ENCODE results near the gene SFTPB. TPM values are rescaled to one million over a fixed set of nuclear protein-coding genes. Genes with fewer than 3 reads are reported as not detected.
"Not testable (repeated sequence)": the region's sequence is repeated elsewhere in the genome, so short reads cannot be mapped to it uniquely, and the experiment has no call there.

The SFTPB gene
- total RNA-seq, 2 donors from 2014 or later, result 0.29 to 17.3 TPM

- Histone ChIP-seq H3K4me1 (no peaks in the 10 kb centered on the region), H3K4me3 (no peak overlapping the region), H3K27ac (no peak overlapping the region), H3K9me3 (no peaks in the 10 kb centered on the region), H3K36me3 (no peaks in the 10 kb centered on the region), H3K9ac (ENCODE audit: low read depth in 2 of 2, low read length in 2 of 2) (no peak overlapping the region), H3K27me3 (no peaks in the 10 kb centered on the region)
- DNase-seq, result no peak
- intact Hi-C loops (cut with DNase I), result no loop called here
- no peak for TF ChIP-seq CTCF (IDR thresholded peaks at IDR 0.05)
These were observed 8.5 kb downstream of the SFTPB start for GRCh38 chr2:85659324-85659981.

- H3K9ac ChIP-seq (ENCODE audit: low read depth in 2 of 2, low read length in 2 of 2); H3K27ac ChIP-seq; H3K4me3 ChIP-seq; intact Hi-C loops (cut with DNase I); H3K36me3 ChIP-seq; DNase-seq; H3K27me3 ChIP-seq; H3K9me3 ChIP-seq; H3K4me1 ChIP-seq: not testable (repeated sequence)
These were observed 10.6 kb downstream of the SFTPB start for GRCh38 chr2:85657399-85657798.

GRCh38 chr2:85656468-85656867, 11.5 kb downstream of the SFTPB start:
- intact Hi-C loops (cut with DNase I), result no loop called here
- H3K4me1 ChIP-seq, result no peaks in the 10 kb centered on the region
- H3K27me3 ChIP-seq, result no peaks in the 10 kb centered on the region
- no peak overlapping the region for H3K9ac ChIP-seq (ENCODE audit: low read depth in 2 of 2, low read length in 2 of 2)
- no peak for TF ChIP-seq CTCF (IDR thresholded peaks at IDR 0.05)
- no peaks in the 10 kb centered on the region for H3K36me3 ChIP-seq
- no peak for DNase-seq
- H3K4me3 ChIP-seq, result no peak overlapping the region
- no peaks in the 10 kb centered on the region for H3K9me3 ChIP-seq
- H3K27ac ChIP-seq, result no peak overlapping the region

- intact Hi-C loops (cut with DNase I), result no loop called here
- no peak for DNase-seq
- H3K36me3 ChIP-seq, result no peaks in the 10 kb centered on the region
These were observed 12.0 kb downstream of the SFTPB start for GRCh38 chr2:85655961-85656417.

GRCh38 chr2:85653996-85654395, 14.0 kb downstream of the SFTPB start:
- H3K9me3 ChIP-seq, result no peaks in the 10 kb centered on the region
- H3K4me1 ChIP-seq, result no peaks in the 10 kb centered on the region
- no peak overlapping the region for H3K27ac ChIP-seq
- H3K9ac ChIP-seq (ENCODE audit: low read depth in 2 of 2, low read length in 2 of 2), result no peak overlapping the region
- intact Hi-C loops (cut with DNase I), result no loop called here
- H3K36me3 ChIP-seq, result peaks cover 11% of the 10 kb centered on the region
- H3K27me3 ChIP-seq, result no peaks in the 10 kb centered on the region
- TF ChIP-seq CTCF (IDR thresholded peaks at IDR 0.05), result no peak
- no peak for DNase-seq
- no peak overlapping the region for H3K4me3 ChIP-seq

More at GRCh38 chr2:85655961-85656417, 12.0 kb downstream of the SFTPB start:
- no peaks in the 10 kb centered on the region for H3K9me3 ChIP-seq
- H3K9ac ChIP-seq (ENCODE audit: low read depth in 2 of 2, low read length in 2 of 2), result no peak overlapping the region
- H3K27me3 ChIP-seq, result no peaks in the 10 kb centered on the region
- H3K4me3 ChIP-seq, result no peak overlapping the region
- no peak overlapping the region for H3K27ac ChIP-seq
- TF ChIP-seq CTCF (IDR thresholded peaks at IDR 0.05), result no peak
- no peaks in the 10 kb centered on the region for H3K4me1 ChIP-seq

- Histone ChIP-seq H3K9ac (ENCODE audit: low read depth in 2 of 2, low read length in 2 of 2) (no peak overlapping the region), H3K27me3 (no peaks in the 10 kb centered on the region), H3K36me3 (peaks cover 19% of the 10 kb centered on the region), H3K27ac (no peak overlapping the region), H3K4me1 (no peaks in the 10 kb centered on the region), H3K9me3 (no peaks in the 10 kb centered on the region), H3K4me3 (no peak overlapping the region)
- intact Hi-C loops (cut with DNase I), result no loop called here
- no peak for TF ChIP-seq CTCF (IDR thresholded peaks at IDR 0.05)
- DNase-seq, result no peak
These were observed 15.9 kb downstream of the SFTPB start for GRCh38 chr2:85652056-85652455.
